Measurements from ENCODE around the gene ARHGAP42.

DNA sequence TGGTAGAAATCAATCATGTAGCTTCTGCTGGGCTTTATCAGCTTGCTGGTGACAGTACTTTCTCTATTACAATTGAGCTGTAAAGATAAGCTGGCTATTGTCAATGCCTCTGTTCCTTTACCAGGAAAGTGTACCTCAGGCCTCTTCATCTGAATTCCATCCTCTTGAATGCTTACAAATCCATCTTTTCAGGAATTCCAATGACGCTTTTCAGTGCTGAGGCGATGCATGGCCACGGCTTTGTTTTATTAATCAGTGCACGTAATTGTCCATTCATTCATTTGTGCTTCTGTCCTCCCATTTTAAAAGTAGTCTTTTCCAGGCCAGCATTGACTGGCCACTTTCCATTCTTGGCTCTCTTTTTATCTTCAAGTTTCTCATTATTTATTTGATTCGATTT is 240.5 kb downstream of the ARHGAP42 start:
- TF ChIP-seq, protein P1, sequence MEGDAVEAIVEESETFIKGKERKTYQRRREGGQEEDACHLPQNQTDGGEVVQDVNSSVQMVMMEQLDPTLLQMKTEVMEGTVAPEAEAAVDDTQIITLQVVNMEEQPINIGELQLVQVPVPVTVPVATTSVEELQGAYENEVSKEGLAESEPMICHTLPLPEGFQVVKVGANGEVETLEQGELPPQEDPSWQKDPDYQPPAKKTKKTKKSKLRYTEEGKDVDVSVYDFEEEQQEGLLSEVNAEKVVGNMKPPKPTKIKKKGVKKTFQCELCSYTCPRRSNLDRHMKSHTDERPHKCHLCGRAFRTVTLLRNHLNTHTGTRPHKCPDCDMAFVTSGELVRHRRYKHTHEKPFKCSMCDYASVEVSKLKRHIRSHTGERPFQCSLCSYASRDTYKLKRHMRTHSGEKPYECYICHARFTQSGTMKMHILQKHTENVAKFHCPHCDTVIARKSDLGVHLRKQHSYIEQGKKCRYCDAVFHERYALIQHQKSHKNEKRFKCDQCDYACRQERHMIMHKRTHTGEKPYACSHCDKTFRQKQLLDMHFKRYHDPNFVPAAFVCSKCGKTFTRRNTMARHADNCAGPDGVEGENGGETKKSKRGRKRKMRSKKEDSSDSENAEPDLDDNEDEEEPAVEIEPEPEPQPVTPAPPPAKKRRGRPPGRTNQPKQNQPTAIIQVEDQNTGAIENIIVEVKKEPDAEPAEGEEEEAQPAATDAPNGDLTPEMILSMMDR (IDR thresholded peaks at IDR 0.05), result no peak
- TF ChIP-seq POLR2A (IDR thresholded peaks at IDR 0.05), result no peak

Measured in ovary (tissue), 3 donors.